Measurements from ENCODE around the gene ANKRD23.

The ANKRD23 gene

DNA sequence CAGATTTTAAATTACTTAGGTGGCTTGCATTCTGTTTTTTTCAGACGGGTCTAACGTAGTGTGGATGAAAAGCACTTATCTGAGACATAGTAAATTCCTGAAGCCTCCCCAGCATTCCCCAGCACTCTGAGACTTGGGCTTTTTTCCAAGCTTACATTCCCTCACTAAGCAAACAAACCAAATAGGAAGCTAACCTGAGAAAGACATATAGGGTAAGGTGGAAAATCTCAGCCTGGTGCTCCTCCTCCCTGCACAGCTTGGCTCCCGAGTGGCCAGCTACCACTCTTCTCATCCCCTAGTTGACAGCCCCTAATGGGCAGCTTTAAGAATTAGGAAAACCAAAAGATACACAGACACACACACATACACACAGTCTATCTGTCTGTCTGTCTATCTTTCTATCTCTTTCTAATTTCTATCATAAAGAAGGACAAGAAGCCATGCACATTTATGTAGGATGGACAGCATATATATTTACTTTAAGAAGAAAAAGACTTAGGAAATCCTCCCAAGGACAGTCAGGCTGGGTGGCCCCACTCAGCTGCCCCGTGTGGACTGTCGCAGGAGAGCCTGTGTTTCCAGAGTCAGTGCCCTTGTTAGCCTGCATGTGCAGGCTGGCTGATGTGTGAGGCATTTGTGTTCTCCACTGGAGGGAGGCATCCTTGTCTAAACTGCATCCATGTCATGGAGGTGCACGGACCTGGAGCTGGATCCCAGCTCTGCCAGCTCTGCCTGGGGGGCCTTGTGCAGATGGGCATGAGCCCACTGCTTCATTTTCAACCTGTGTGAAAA, 19.5 kb downstream of the ANKRD23 start:
- Histone ChIP-seq H3K14ac (ENCODE audit: low read length) (no peak overlapping the region), H2BK5ac (ENCODE audit: low read length) (no peak overlapping the region), H3K18ac (ENCODE audit: low read length) (no peak overlapping the region), H3K9ac (ENCODE audit: low read depth, low read length, poor library complexity) (no peak overlapping the region), H3K79me1 (ENCODE audit: low read depth, low read length) (peaks cover 14% of the 10 kb centered on the region), H4K8ac (ENCODE audit: low read depth, low read length) (no peak overlapping the region), H3K27me3 (ENCODE audit: control insufficient read depth in 3 of 3, insufficient read depth in 3 of 3, low read depth in 1 of 3, low read length in 3 of 3) (no peaks in the 10 kb centered on the region), H2AFZ (ENCODE audit: low read length) (no peak overlapping the region), H3K4me2 (ENCODE audit: insufficient read depth, low read length, poor library complexity, severe bottlenecking) (no peak overlapping the region), H4K91ac (ENCODE audit: low read depth, low read length, poor library complexity) (no peak overlapping the region), H2BK120ac (ENCODE audit: low read depth, low read length) (no peak overlapping the region), H3K27ac (replicated peaks; ENCODE audit: low read length) (no peak overlapping the region), H3K23ac (ENCODE audit: low read depth, low read length, poor library complexity) (no peak overlapping the region), H2BK12ac (ENCODE audit: low read length) (no peak overlapping the region), H3K9me3 (replicated peaks in 1 of 2; ENCODE audit: control insufficient read depth in 2 of 2, insufficient read depth in 1 of 2, low read depth in 1 of 2, low read length in 2 of 2) (no peaks in the 10 kb centered on the region), H3K4me1 (ENCODE audit: control insufficient read depth in 2 of 2, insufficient read depth in 1 of 2, low read depth in 1 of 2, low read length in 2 of 2) (peaks cover 0 to 15% of the 10 kb centered on the region in 2 donors), H2AK5ac (ENCODE audit: low read depth, low read length) (no peak overlapping the region), H3K36me3 (replicated peaks in 1 of 2; ENCODE audit: control insufficient read depth in 2 of 2, insufficient read depth in 2 of 2, low read length in 2 of 2) (peaks cover 41 to 87% of the 10 kb centered on the region in 2 donors), H2BK15ac (ENCODE audit: low read length) (no peak overlapping the region), H3K4me3 (ENCODE audit: low read length in 2 of 2) (no peak overlapping the region), H3K4ac (ENCODE audit: low read length) (no peak overlapping the region)
- no peak for DNase-seq (ENCODE audit: low spot score)
- WGBS, 2 donors (ENCODE audit: extremely low coverage in 2 of 2, insufficient read length in 2 of 2, insufficient replicate concordance in 1 of 2): no CpG with 5 or more reads among the region's 6 CpGs

DNA sequence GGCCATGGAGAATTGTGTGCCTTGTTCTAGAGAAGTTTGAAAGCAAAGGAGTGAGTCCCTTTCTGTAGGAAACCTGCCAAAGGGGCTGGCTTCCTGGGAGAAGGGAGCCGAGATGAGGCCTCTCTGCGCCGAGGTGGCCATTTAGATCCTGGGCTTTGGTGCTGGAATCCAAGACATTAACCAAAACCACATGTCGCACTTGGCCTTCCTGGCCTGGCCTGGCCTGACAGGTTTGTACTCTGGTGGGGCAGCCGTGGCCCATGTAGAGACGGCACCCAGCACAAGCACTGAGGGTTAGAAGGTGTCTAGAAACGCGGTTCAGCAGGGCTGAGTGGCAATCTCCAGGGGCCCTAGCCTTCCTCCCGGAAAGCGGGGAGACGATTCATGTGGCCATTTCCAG, 20.6 kb downstream of the ANKRD23 start:
- Histone ChIP-seq H3K4me2 (ENCODE audit: insufficient read depth, low read length, poor library complexity, severe bottlenecking) (no peak overlapping the region), H3K23ac (ENCODE audit: low read depth, low read length, poor library complexity) (no peak overlapping the region), H2BK120ac (ENCODE audit: low read depth, low read length) (no peak overlapping the region), H3K4ac (ENCODE audit: low read length) (no peak overlapping the region), H2BK12ac (ENCODE audit: low read length) (no peak overlapping the region), H3K9ac (ENCODE audit: low read depth, low read length, poor library complexity) (no peak overlapping the region), H3K18ac (ENCODE audit: low read length) (no peak overlapping the region), H3K9me3 (replicated peaks in 1 of 2; ENCODE audit: control insufficient read depth in 2 of 2, insufficient read depth in 1 of 2, low read depth in 1 of 2, low read length in 2 of 2) (no peaks in the 10 kb centered on the region), H2AFZ (ENCODE audit: low read length) (no peak overlapping the region), H2AK5ac (ENCODE audit: low read depth, low read length) (no peak overlapping the region), H3K4me1 (ENCODE audit: control insufficient read depth in 2 of 2, insufficient read depth in 1 of 2, low read depth in 1 of 2, low read length in 2 of 2) (peaks cover 3 to 23% of the 10 kb centered on the region in 2 donors), H3K27me3 (ENCODE audit: control insufficient read depth in 3 of 3, insufficient read depth in 3 of 3, low read depth in 1 of 3, low read length in 3 of 3) (peaks cover 0 to 1% (median 0%) of the 10 kb centered on the region in 3 experiments), H3K4me3 (ENCODE audit: low read length in 2 of 2) (no peak overlapping the region), H4K8ac (ENCODE audit: low read depth, low read length) (no peak overlapping the region), H3K27ac (replicated peaks; ENCODE audit: low read length) (no peak overlapping the region), H2BK5ac (ENCODE audit: low read length) (no peak overlapping the region), H3K14ac (ENCODE audit: low read length) (no peak overlapping the region), H3K36me3 (replicated peaks in 1 of 2; ENCODE audit: control insufficient read depth in 2 of 2, insufficient read depth in 2 of 2, low read length in 2 of 2) (peaks cover 40 to 89% of the 10 kb centered on the region in 2 donors), H3K79me1 (ENCODE audit: low read depth, low read length) (peaks cover 20% of the 10 kb centered on the region), H4K91ac (ENCODE audit: low read depth, low read length, poor library complexity) (no peak overlapping the region), H2BK15ac (ENCODE audit: low read length) (no peak overlapping the region)
- no CpG with 5 or more reads among the region's 11 CpGs for WGBS, 2 donors (ENCODE audit: extremely low coverage in 2 of 2, insufficient read length in 2 of 2, insufficient replicate concordance in 1 of 2)
- DNase-seq (ENCODE audit: low spot score): no peak

DNA sequence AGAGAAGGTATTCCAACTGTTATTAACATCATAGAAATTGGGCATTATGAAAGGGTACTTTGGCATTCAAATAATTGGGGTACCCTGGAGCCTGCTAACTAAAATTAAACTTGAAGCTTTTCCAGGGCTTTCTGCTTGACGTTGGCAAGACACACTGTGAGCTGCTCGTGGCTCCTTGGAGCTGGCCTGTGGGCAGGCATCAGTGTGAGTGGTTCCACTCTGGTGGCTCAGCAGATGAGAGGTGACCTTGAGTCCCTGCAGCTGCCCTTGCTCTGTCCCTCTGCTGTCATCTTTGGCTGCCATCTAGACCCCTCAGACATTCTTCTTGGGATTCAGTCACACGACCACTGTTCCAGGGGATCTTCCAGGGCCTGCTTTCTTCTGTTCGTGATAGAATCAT, 21.0 kb downstream of the ANKRD23 start:
- Histone ChIP-seq H3K23ac (ENCODE audit: low read depth, low read length, poor library complexity) (no peak overlapping the region), H2AFZ (ENCODE audit: low read length) (no peak overlapping the region), H3K79me1 (ENCODE audit: low read depth, low read length) (peaks cover 20% of the 10 kb centered on the region), H2BK12ac (ENCODE audit: low read length) (no peak overlapping the region), H3K27me3 (ENCODE audit: control insufficient read depth in 3 of 3, insufficient read depth in 3 of 3, low read depth in 1 of 3, low read length in 3 of 3) (peaks cover 0 to 1% (median 0%) of the 10 kb centered on the region in 3 experiments), H3K4me2 (ENCODE audit: insufficient read depth, low read length, poor library complexity, severe bottlenecking) (no peak overlapping the region), H2BK15ac (ENCODE audit: low read length) (no peak overlapping the region), H3K4ac (ENCODE audit: low read length) (no peak overlapping the region), H2BK5ac (ENCODE audit: low read length) (no peak overlapping the region), H3K27ac (replicated peaks; ENCODE audit: low read length) (no peak overlapping the region), H3K36me3 (replicated peaks in 1 of 2; ENCODE audit: control insufficient read depth in 2 of 2, insufficient read depth in 2 of 2, low read length in 2 of 2) (peaks cover 37 to 89% of the 10 kb centered on the region in 2 donors), H2BK120ac (ENCODE audit: low read depth, low read length) (no peak overlapping the region), H2AK5ac (ENCODE audit: low read depth, low read length) (no peak overlapping the region), H4K8ac (ENCODE audit: low read depth, low read length) (no peak overlapping the region), H3K4me3 (ENCODE audit: low read length in 2 of 2) (no peak overlapping the region), H3K9me3 (replicated peaks in 1 of 2; ENCODE audit: control insufficient read depth in 2 of 2, insufficient read depth in 1 of 2, low read depth in 1 of 2, low read length in 2 of 2) (no peaks in the 10 kb centered on the region), H4K91ac (ENCODE audit: low read depth, low read length, poor library complexity) (no peak overlapping the region), H3K18ac (ENCODE audit: low read length) (no peak overlapping the region), H3K14ac (ENCODE audit: low read length) (no peak overlapping the region), H3K9ac (ENCODE audit: low read depth, low read length, poor library complexity) (no peak overlapping the region), H3K4me1 (ENCODE audit: control insufficient read depth in 2 of 2, insufficient read depth in 1 of 2, low read depth in 1 of 2, low read length in 2 of 2) (peaks cover 5 to 27% of the 10 kb centered on the region in 2 donors)
- no peak for DNase-seq (ENCODE audit: low spot score)
- WGBS, 2 donors (ENCODE audit: extremely low coverage in 2 of 2, insufficient read length in 2 of 2, insufficient replicate concordance in 1 of 2): no CpG with 5 or more reads among the region's 4 CpGs

GRCh38 chr2:96821113-96821675, 22.6 kb downstream of the ANKRD23 start:
- no peak overlapping the region for H3K4me3 ChIP-seq (ENCODE audit: low read length in 2 of 2)
- no peak overlapping the region for H4K8ac ChIP-seq (ENCODE audit: low read depth, low read length)
- H3K4me1 ChIP-seq (ENCODE audit: control insufficient read depth in 2 of 2, insufficient read depth in 1 of 2, low read depth in 1 of 2, low read length in 2 of 2): peaks cover 12 to 33% of the 10 kb centered on the region in 2 donors
- peaks cover 0 to 1% (median 0%) of the 10 kb centered on the region in 3 experiments for H3K27me3 ChIP-seq (ENCODE audit: control insufficient read depth in 3 of 3, insufficient read depth in 3 of 3, low read depth in 1 of 3, low read length in 3 of 3)
- no peak overlapping the region for H2BK5ac ChIP-seq (ENCODE audit: low read length)
- H3K4ac ChIP-seq (ENCODE audit: low read length): no peak overlapping the region
- no peak overlapping the region for H2AFZ ChIP-seq (ENCODE audit: low read length)
- no peak overlapping the region for H2BK120ac ChIP-seq (ENCODE audit: low read depth, low read length)
- H4K91ac ChIP-seq (ENCODE audit: low read depth, low read length, poor library complexity): no peak overlapping the region
- H2AK5ac ChIP-seq (ENCODE audit: low read depth, low read length): no peak overlapping the region
- no peak for DNase-seq (ENCODE audit: low spot score)
- H3K36me3 ChIP-seq (replicated peaks in 1 of 2; ENCODE audit: control insufficient read depth in 2 of 2, insufficient read depth in 2 of 2, low read length in 2 of 2): peaks cover 28 to 74% of the 10 kb centered on the region in 2 donors
- peaks cover 24% of the 10 kb centered on the region for H3K79me1 ChIP-seq (ENCODE audit: low read depth, low read length)
- no peak overlapping the region for H2BK15ac ChIP-seq (ENCODE audit: low read length)
- no peak overlapping the region for H3K4me2 ChIP-seq (ENCODE audit: insufficient read depth, low read length, poor library complexity, severe bottlenecking)
- no peak overlapping the region for H3K14ac ChIP-seq (ENCODE audit: low read length)
- no peak overlapping the region for H2BK12ac ChIP-seq (ENCODE audit: low read length)
- no peak overlapping the region for H3K27ac ChIP-seq (replicated peaks; ENCODE audit: low read length)
- H3K23ac ChIP-seq (ENCODE audit: low read depth, low read length, poor library complexity): no peak overlapping the region
- no peak overlapping the region for H3K9ac ChIP-seq (ENCODE audit: low read depth, low read length, poor library complexity)
- no peak overlapping the region for H3K18ac ChIP-seq (ENCODE audit: low read length)
- H3K9me3 ChIP-seq (replicated peaks in 1 of 2; ENCODE audit: control insufficient read depth in 2 of 2, insufficient read depth in 1 of 2, low read depth in 1 of 2, low read length in 2 of 2): no peaks in the 10 kb centered on the region
- whole genome bisulfite sequencing, 2 donors (ENCODE audit: extremely low coverage in 2 of 2, insufficient read length in 2 of 2, insufficient replicate concordance in 1 of 2): no CpG with 5 or more reads among the region's 11 CpGs

All from neuronal stem cell (in vitro differentiated cells).